Iris pigment epithelial cell (primary cell): ENCODE measurements around the gene CHORDC1.
A peak's percentile ranks its signal among the peaks of the same experiment; 100 is the strongest.
"Not testable (repeated sequence)": the region's sequence is repeated elsewhere in the genome, so short reads cannot be mapped to it uniquely, and the experiment has no call there.

Experiments used
- DNase-seq: peaks from one replicate; pipeline ENCODE4 v3.0.0-alpha.2; 2011; ENCODE audit warnings: low read depth

The CHORDC1 gene

DNA sequence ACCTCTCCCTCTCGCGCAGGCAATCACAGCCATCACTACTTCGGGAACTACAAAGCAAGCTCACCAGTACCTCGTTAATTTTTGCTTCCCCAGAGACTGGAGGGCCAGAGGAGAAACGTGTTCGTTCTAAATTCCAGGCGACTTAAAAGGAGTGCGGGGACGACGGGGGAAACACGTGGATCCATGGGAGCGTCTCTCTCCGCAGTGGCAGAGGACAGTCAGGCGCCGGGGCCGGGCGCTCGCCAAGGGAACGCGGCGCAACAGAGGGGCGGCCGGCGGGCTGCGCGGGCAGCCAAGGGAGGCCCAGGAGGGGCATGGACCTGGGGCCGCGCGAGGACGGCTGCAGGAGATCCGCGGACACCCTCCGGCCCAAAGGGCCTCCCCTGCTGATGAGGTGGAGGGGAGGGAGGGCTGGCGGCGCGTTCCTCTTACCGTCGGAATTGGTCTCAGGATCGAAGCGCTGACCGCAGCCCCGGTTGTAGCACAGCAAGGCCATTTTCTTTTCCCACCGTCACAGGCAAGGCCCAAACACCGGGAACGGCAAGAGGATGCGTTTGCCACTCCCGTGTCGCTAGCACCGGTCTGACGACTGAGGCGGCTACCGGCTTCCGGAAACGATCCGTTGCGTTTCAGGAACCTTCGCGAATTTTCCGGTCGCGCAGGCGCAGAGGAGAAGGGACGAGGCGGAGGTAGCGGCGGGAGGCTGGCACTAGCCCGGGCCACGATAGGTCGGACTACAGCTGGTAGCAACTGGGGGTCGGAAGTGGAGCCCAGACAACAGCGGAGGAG lies at the start of gene CHORDC1:
TSS of gene CHORDC1 (minus strand) at position 591 of the 789 bp plus-strand sequence. CDS start at position 496, 95 bp downstream.
- peak; percentile 74 for DNase-seq

DNA sequence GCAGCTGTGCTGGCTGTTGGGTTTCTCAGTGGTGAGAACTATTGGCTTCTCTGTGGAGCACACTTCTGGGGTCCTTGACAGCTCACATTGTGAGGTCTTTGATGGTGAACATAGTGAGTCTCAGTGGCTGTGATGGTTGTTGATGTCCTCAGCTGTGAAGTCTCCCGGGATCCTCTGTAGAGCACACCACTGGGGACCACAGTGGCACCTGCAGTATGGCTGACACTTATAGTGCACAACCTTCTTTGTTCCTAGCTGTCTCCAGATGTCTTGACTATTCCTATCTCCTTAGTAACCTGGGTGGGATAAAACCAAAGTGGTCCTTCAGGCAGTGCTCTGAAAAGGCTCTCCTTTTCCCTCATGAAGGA lies 34.3 kb upstream of the CHORDC1 start:
- no peak for DNase-seq

DNA sequence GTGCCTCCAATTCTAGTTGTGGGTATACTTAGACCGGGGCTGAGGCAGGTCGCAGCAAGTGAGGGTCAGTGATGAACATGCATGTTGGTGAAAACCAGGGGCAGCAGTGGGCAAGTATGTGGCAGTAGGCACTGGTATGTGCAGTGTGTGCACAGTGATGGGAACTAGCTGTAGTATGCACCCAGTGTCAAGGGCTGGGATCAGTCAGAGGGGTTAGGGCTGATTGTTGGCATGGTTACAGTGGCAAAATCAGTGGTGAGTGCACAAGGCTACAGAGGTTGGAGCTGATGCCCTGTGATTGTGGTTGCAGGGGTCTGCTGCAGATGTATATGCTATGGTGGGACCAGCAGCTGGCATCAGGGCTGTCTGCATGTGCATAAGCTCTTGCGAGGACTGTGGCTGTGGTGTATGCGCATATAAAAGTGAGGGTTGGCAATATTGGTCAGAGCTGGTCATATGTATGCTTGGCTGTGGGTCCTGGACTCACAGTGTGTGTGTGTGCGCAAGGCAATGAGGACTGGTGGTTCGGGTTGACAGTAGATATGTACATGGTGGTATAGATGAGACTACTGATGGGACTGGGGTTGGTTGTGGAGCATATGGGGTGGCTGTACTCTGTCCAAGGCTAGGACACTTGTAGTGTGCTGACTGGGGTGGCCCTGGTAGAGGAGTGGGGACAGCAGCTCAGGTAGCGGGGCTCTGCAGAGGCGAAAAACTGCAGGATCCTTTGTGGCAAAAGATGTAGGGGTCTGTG lies 33.7 kb upstream of the CHORDC1 start:
- DNase-seq: no peak

DNA sequence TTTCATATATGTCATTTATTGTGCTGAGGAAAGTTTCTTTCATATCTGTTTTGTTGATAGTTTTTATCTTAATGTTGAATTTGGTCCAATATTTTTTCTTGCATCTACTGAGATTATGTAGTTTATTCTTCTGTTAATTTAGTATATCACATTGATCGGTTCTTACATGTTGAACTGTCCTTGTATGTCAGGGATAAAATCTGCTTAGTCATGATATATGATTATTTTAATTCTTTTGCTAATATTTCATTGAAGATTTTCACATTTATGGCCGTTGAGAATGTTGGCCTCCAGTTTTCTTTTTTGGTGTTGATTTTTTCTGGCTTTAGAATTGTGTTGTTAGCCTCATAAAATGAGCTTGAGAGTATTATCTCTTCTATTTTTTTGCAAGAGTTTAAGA lies 31.2 kb upstream of the CHORDC1 start:
- no peak for DNase-seq

DNA sequence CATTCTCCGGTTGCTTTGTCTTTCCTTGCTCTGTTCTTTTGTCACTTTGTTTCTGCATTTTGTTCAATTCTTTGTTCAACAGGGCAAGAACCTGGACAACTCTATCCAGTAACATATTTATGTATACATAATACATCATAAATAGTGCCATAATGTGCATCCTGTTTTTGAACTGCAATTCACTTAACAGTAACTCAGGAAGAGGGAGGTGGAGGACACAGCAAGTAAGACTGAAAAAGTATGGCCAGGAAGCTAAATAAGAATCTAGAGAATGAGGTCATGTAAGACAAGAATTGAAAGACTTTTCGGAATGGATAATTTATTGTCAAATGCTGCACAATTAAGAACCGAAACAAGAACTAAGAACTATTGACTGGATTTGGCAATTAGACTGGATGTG lies 29.2 kb upstream of the CHORDC1 start:
- no peak for DNase-seq

DNA sequence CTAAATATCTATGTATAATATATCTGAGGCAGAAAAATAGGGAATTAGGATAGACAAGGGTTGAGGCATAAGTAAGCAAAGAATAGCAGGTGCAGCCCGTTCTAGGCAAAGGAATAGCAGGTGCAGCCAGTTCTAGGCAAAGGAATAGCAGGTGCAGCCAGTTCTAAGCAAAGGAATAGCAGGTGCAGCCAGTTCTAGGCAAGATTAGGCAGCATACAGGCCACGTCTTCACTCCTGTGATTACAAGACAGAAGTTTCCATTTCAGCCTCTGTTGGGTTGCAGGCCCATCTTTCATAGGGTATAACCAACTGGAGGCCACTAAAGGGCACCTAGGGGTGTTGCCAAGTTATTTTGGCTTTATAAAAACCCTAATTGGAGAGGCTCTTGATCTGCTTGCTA lies 28.8 kb upstream of the CHORDC1 start:
- DNase-seq: no peak

DNA sequence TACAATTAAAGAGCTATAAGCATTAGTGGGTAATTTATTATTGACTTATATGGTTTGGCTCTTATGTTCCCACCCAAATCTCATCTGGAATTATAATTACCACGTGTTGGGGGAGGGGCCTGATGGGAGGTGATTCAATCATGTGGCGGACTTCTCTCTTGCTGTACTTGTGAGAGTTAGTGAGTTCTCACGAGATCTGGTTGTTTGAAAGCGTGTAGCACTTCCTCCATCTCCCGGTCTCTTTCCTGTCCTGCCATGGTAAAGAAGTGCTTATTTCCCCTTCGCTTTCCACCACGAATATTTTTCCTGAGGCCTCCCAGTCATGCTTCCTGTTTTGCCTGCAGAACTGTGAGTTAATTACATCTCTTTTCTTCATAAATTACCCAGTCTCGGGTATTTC lies 28.1 kb upstream of the CHORDC1 start:
- DNase-seq: no peak

DNA sequence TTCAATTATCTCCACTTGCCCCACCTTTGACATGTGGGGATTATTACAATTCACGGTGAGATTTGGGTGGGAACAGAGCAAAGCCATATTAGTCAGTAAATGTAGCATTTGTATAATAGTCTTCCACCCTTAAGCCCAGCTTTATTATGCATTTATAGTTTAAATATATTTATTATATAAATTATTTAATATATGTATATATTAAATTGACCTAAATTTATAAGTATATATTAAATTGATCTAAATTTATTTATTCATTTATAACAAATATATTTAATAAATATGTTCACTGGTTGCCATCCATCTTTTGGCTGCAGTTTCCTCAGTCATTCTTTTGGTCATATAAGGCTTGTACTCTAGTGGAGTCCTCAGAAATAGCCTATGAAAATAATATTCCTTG lies 23.6 kb upstream of the CHORDC1 start:
- DNase-seq: no peak

DNA sequence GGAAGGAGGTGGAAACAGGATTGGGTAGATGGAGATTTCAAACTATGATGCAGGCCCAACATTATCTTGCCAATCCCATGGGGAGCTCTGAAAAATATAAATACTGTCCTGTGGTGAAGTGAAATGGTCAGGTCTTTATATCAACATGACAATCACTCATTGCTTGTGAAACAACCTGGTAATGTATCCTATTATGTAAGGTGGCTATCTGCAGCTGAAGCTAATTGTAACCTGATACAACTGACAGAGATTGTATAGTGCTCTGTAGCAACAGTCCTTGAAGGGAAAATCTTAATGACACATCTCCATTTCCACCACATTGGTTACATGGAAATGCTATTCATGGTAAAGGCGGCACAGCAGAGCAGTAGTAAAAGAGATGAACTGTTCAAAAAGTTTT lies 20.7 kb upstream of the CHORDC1 start:
- DNase-seq: no peak

DNA sequence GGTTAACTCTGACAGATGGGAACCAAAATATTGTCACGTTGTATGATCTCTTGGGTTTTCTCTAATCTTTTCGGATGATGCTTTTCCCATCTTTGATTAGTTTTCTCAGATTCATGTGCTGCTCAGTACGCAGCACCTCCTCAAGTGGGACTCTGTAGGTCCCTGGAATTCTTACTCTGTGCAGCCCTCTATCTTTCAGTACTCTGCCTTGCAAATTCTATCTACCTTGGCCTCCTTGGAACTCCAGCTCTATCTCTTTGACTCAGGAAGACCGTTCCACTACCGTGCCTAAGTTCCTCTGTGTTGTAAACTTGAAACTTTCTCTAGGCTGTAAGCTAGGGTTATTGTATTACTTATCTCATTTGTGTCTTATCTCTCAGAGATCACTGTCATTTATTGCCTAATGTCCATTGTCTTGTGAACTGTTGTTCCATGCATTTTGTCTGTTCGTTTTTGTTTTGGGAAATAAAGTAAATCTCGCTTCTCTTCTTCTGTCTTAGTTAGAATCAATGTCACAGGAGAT lies 20.1 kb upstream of the CHORDC1 start:
- no peak for DNase-seq

DNA sequence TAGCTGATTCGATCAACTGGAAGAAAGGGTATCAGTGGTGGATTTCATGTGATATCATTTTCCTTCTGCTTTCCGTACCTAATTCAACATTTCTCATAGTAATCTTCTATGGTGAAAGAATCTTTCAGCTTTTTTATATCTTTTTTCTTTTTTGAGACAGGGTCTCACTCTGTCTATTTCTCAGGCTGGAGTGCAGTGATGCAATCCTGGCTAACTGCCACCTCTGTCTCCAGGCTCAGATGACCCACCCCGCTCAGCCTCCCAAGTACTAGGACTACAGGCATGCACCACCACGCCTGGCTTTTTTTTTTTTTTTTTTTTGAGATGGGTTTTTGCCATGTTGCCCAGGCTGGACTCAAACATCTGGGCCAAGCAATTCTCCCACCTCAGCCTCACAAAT lies 18.6 kb upstream of the CHORDC1 start:
- no peak for DNase-seq

DNA sequence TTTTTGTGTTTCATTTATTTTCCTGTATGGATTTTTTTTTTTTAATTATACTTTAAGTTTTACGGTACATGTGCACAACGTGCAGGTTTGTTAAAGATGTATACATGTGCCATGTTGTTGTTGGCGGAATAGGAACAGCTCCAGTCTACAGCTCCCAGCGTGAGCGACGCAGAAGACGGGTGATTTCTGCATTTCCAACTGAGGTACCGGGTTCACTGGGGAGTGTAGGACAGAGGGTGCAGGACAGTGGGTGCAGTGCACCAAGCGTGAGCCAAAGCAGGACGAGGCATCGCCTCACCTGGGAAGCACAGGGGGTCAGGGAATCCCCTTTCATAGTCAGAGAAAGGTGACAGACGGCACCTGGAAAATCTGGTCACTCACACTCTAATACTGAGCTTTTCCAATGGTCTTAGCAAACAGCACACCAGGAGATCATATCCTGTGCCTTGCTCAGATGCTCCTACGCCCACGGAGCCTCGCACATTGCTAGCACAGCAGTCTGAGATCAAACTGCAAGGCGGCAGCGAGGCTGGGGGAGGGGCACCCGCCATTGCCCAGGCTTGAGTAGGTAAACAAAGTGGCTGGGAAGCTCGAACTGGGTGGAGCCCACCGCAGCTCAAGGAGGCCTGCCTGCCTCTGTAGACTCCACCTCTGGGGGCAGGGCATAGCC lies 17.3 kb upstream of the CHORDC1 start:
- not testable (repeated sequence) for DNase-seq

DNA sequence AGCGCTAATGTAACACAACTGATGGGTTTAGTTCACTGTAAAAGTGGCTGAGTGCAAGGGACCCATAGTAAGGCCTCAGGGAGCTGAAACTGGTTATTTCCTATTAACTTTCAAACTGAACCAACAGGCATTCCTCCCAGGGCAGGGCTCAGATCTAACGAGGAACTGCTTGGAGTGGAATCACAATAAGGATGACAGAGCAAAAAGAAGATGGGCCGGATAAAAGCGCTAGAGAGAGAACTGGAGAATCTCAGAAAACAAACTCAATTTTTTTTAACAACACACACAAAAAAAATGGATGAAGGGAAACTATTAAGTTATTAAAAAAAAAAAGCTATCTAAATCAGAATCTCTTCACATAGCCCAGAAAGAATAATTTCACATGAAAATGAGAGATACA lies 14.2 kb upstream of the CHORDC1 start:
- DNase-seq: no peak

DNA sequence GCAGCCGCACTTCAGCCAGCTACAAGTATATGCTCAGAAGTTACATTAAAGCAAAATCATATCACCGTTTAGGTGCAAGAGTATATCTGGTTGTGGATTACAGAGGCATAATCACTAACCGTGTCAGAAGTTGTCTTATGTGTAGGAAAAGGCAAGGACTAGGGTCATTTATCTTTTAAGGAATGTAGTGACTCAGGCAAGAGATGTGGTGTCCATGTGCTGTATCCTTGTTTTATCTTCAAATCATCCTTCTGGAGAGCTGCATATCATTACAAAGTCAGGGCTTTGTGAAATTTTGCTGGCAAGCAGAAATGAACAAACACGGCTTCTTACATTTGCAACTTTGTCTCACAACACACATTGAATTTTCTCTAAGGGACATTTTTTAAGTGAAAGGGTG lies 12.7 kb upstream of the CHORDC1 start:
- DNase-seq: no peak

DNA sequence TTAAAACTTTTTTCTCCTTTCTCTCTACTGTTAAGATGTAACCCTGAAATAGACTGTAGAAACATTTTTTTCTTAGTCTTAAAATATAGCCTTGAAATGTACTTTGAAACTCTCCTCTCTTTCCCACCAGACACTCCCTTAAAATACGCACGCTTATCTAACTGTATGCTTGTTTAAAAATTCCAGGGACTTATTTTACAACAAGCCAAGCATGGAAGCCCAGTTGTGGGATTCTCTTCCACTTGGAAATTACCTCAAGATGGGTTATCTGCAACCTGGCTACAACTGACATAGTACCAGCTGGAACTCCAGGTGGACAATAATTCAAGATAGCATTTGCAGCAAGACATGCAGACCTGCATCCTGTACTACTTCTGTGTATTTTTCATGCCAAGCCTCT lies 12.1 kb upstream of the CHORDC1 start:
- DNase-seq: no peak

DNA sequence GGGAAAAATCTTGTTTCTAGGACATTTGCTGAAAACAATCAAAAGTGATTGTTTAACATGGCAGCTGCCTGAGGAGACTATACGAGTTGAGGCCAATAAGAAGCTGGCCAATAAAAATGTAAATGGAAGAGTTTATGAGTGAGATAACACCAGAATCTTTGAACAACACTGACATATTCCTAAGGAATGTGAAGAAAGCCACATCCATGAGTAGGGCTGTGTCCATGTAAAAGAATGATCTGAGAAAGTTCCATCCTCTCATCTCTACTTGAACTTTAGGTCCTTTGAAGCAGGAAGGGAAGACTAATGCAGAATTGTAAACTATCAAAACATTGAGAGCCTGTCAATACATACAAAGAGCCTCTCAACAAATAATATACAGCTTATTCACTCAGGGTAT lies 6.9 kb upstream of the CHORDC1 start:
- DNase-seq: peak; percentile 51

DNA sequence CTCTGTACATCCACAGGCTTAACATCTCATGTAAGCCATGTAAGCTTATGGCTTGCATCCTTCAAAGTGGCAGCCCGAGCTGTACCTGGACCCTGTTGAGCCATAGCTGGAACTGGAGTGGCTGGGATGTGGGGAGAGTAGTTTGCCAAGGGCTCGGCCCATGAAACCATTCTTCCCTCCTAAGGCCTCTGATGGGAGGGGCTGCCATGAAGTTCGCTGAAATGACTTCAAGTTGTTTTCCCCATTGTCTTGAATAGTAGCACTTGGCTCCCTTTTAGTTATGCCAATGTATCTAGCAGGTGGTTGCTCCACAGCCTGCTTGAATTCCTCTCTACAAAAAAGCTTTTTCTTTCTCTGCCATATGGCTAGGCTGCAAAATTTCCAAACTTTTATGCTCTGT lies 5.2 kb upstream of the CHORDC1 start:
- no peak for DNase-seq

DNA sequence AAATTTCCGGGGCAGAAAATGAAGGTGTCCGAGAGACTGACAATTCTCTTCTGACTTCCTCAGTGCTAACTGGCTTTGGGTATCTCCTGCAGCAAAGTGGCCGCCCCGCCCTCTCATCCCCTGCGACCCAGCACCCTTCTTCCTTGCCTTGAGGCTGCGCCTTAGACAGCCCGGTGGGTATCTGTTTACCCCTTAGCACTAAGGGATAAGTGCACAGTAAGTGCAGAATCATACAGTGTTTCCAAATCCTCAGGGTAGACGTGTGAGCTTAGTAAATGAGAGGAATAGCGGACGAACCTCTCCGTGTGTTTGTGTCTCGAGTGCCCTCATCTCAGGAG lies 368 bp upstream of the CHORDC1 start:
- no peak for DNase-seq

DNA sequence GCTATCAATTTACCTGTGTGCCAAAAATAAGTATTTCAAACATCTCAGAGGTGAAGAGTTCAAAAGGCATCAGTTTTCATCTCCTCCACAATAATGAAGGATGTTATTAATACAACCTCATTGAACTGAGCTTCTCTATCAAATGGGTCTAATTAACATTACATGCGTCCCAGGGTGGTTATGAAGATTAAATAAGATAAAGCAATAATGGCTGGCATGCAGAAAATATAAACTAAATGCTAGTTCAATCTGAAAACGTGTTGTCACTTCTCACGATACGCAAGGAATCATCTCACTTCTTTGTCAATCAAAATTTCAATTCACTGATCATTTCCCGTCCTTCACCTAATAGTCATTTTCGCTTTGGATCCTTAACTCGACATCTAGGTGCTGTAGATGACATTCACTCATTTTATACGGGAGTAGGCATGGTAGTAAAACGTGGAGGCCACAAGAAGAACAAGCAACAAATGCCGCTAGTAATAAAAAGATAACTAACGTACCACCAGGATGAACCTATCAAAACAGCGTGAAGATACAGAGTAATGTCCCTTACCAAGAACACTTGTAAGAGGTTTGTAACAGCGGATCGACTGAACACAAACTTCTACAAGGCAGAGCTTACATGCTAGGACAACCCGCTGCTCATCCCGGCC lies 918 bp downstream of the CHORDC1 start:
- no peak for DNase-seq

DNA sequence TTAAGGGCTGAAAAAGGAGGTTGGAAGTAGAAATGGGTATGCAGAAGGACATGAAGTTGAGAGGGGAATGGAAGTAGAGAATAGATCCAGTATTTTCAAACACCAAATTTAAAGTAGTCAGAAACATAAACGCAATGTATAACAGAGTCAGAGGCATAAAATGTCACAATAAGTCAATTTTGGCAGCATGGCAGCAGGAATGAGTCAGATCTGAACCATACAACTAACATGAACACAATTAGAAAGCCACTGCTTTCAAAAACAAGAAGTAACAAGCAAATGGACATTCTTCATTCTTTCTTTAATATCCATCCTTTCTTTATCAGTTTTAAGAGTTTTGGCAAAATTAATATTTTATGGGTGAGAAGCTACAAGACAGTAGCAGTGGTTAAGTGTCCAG lies 2.5 kb downstream of the CHORDC1 start:
- DNase-seq: peak; percentile 78

DNA sequence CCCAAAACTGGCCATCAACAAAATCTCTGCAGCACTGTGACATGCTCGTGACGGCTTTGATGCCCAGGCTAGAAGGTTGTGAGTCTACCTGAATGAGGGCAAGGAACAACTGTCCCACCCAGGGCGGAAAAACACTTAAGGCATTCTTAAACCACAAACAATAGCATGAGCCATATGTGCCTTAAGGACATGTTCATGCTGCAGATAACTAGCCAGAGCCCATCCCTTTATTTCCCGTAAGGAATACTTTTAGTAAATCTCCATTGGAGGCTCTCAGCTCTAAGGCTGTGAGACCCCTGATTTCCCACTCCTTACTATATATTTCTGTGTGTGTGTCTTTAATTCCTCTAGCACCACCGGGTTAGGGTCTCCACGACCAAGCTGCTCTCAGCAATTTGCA lies 3.4 kb downstream of the CHORDC1 start:
- no peak for DNase-seq

DNA sequence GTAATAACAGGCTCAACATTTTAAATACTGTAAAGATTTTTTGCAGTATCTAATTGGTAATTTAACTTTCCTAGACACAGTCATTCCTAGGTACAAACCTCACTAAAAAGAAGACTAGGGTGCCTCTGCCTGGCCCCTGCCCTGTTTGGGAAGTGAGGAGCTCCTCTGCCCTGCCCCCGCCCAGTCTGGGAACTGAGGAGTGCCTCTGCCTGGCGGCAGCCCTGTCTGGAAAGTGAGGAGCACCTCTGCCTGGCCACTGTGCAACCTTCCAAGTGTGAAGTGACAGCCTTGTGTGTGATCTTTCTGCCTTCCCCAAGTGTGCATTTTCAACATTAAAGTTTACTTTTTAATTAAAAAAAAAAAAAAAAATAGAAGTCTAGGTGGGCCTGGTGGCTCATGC lies 4.2 kb downstream of the CHORDC1 start:
- peak; percentile 3 for DNase-seq

DNA sequence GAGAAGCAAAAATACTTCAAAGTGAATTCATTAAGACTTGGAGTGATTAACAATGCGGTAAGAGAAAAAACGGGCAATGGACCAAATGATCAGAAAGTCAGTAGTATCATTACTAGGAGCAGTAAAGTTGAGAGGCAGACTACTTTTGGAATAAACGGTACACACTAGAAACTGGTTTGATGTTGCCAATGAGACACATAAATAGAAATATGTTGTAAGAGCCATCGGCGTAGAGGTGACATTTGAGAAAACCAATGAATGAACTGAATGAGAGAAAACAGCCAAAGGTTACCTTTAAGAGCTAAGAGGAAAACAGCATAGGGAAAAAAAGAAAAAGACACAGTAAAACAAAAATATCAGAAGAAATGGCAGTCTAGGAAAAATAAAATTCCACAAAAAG lies 6.2 kb downstream of the CHORDC1 start:
- DNase-seq: no peak
